ENCODE measurements around the gene ZC3H18.

GRCh38 chr16:88527937-88528743 is 42.1 kb upstream of the ZC3H18 start:
- TF ChIP-seq NFIC (IDR thresholded peaks at IDR 0.05) (no peak), TAF1 (IDR thresholded peaks at IDR 0.05; ENCODE audit: low read depth) (no peak), CREB1 (IDR thresholded peaks at IDR 0.05; ENCODE audit: low read depth) (no peak), EGR1 (IDR thresholded peaks at IDR 0.05) (no peak)
